ENCODE results near the gene SLC26A1.

- TF ChIP-seq POLR2A (IDR thresholded peaks at IDR 0.05) (no peak), CTCF (IDR thresholded peaks at IDR 0.05) (no peak), POLR2AphosphoS5 (IDR thresholded peaks at IDR 0.05; ENCODE audit: insufficient read depth in 1 of 2, low read depth in 1 of 2) (no peak)
Measured at GRCh38 chr4:1019320-1019719, 26.1 kb upstream of the SLC26A1 start.
